Tongue (tissue), 2 donors: ENCODE measurements around the gene NAA60. TPM values are rescaled to one million over a fixed set of nuclear protein-coding genes. Genes with fewer than 3 reads are reported as not detected.
"Not testable (repeated sequence)": the region's sequence is repeated elsewhere in the genome, so short reads cannot be mapped to it uniquely, and the experiment has no call there.

Experiments
- DNase-seq: peaks from one replicate; pipeline ENCODE4 v3.0.0-alpha.2; 2015
- total RNA-seq: library from RNA; depleted of rRNA; stranded (reverse); fragments of >200 nt; gene quantifications from one replicate; pipeline ENCODE4 v1.2.3, GENCODE V29; 2014

NAA60 gene
- total RNA-seq, 1 donor from 2014 or later = 15.7 TPM

DNA sequence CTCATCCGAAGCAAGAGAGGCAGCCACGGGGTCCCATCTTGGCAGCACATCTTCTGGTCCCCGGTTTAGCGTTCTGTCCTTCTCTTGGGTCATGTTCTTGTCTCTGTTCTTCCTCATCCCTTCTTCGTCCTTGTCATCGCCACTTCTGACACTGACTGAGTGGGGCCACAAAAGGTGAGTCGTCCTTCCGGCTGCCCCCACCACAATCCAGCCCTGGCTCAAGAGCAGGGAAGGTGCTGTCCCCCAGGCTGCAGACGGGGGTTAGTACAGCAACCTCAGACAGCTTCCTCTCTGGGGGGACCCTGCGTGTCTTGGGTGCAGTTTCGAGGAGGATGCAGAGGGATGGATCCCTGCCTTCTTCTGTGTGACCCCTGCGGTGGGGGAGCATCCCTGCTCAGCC, 21.8 kb downstream of the NAA60 start:
- DNase-seq = no peak

DNA sequence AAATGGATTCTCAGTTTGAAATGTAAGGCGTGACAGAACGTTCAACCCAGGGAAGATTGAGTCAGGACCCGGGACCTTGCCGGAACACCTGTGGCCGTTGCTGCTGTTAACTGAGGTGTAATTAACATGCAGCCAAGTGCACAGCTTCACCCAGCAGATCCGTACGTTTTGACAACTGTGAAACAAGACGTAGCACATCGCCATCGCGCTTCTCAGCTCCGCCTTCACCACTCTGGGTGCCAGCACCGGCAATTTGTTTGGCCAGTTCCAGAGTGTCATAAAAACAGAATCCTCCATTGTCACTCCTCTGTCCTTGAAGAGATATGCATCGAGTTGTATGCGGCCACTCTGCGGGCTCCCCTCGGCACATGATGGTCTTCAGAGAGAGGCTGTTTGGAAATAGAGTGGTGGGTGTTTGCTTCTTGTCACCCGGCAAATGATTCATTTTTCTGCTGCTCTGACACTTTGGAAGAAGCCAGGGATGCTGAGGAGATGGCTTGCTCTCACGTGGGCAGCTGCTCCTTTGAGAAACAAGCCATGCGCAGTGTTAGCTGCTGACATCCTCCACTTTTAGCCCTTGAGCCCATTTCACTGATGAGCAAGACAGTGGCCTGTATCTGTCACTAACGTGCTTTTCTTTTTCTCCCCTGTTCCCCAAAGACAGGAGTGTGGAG, 22.6 kb downstream of the NAA60 start:
- no peak for DNase-seq

GRCh38 chr16:3467182-3467581, 23.7 kb downstream of the NAA60 start:
- no peak for DNase-seq

GRCh38 chr16:3467921-3468320, 24.4 kb downstream of the NAA60 start:
- no peak for DNase-seq

- DNase-seq = no peak
Measured at GRCh38 chr16:3468501-3468900, 25.0 kb downstream of the NAA60 start.

GRCh38 chr16:3469736-3470135, 26.3 kb downstream of the NAA60 start:
- DNase-seq = no peak

DNA sequence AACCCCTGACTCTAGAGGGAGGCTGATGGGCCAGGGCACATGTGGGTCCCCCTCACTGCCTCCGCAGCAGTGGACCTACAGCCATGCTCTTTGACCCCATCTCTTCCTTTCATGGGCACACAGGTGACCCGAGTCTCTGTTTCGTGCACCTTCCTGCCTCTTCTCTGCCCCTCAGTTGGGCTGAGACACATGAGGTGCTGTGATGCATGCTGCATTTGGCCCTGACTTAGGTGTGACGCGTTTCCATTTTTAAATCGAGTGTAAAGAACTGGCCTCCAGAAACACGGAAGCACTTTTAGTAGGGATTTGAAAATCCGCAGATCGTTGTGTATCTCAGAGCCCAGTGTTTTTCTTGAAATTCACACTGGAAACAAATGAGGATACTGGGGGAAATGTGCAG, 27.2 kb downstream of the NAA60 start:
- no peak for DNase-seq

GRCh38 chr16:3471518-3472176, 28.2 kb downstream of the NAA60 start:
- no peak for DNase-seq

DNA sequence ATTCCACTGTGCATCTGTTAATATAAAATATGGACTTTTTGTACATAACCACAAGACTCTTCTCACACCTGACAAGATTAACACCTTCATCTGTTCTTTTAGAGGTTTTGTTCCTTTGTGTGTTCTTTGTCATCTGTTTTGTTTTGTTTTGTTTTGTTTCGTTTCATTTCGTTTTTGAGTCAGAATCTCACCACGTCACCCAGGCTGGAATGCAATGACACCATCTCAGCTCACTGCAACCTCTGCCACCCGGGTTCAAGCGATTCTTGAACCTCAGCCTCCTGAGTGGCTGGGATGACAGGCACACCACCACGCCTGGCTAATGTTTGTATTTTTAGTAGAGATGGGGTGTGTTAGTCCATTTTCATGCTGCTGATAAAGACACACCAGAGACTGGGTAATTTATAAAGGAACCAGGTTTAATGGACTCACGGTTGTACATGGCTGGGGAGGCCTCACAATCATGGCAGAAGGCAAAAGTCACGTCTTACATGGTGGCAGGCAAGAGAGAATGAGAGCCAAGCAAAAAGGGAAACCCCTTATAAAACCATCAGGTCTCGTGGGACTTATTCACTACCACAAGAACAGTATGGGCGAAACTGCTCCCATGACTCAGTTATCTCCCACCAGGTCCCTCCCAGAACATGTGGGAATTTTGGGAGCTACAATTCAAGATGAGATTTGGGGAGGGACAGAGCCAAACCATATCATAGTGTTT, 29.6 kb downstream of the NAA60 start:
- no peak for DNase-seq

GRCh38 chr16:3473596-3473943, 30.1 kb downstream of the NAA60 start:
- DNase-seq = not testable (repeated sequence)

DNA sequence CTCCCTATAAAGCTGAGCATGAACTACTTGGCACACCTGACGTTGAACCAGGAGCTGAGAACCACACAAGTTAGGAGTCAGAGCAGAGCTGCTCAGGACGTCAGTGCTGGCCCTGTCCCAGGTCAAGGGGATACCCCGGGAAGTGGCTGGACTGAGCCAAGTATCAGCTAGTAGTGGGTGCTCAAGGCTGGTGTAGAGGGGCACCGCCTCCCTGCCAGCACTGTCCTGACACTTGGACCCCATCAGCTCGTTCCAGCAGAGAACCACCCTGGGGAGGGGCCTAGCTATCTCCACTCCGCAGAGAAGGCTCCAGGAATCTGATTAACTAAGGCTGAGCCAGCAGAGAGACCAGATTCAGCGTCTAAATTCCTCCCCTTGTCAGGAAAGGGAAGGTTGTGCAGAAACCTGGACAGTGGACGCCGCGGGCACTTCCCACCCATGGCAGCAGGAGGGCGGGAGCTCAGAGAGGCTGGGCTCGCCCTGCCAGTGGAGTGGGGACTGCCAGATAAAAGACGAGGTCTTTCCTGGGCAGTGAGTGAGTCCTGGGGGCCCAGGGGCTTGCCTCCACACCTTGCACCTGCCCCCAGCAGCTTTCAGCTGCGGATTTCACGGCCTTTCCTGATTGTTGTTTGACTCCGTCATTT, 30.8 kb downstream of the NAA60 start:
- no peak for DNase-seq

GRCh38 chr16:3474870-3475269, 31.4 kb downstream of the NAA60 start:
- DNase-seq = not testable (repeated sequence)

- no peak for DNase-seq
Measured at GRCh38 chr16:3475604-3476375, 32.3 kb downstream of the NAA60 start.

DNA sequence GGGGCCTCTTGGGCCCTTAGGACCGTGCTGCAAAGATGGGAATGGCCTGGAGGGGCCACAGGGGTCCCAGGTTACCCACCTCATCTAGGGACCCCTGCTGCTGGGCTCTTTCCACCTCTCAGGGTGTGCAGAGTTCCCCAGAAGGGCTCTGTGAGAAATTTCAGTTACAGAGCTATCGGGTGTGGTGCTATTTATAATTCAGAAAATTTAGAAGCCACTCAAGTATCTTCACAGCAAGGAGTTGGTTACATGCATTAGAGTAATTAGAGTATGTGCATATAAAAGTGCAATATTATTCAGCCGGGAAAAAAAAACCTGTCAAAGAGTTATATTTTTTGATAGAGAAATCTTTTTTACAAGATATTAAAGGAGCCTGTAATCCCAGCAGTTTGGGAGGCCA, 32.9 kb downstream of the NAA60 start:
- no peak for DNase-seq

DNA sequence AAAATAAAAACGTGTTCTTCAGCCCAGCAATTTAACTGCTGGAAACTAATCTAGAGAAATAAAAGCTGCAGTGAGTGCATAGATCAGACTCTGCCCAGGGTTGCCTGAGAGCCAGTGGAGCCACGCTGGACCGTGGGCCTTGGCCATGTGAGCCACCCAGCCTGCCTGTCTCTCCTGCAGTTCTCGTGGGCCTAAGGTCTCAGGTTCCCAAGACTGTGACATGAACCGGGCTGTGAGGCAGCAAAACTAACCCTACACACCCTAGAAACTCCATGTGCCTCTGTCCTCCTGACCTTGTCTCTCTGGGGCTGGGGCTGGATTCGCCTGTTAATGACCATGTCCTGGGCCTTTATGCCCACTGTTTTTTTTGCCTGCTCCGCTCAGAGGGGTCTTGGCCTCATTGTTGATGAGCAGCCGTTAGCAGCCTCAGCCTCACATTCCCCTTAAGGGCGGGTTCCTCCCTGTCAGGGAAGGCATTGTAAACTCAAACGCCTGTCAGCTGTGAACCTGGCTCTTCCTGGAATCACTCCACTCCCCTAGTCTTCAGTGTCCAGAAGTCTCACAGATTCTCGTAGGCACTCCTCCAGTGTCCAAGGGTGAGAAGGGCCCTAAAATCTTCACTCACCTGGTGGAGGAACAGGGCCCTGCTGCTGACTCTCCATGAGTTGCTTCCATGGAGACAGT, 34.9 kb downstream of the NAA60 start:
- DNase-seq = no peak

GRCh38 chr16:3479654-3480216, 36.3 kb downstream of the NAA60 start:
- DNase-seq = no peak

- DNase-seq = no peak
Measured at GRCh38 chr16:3480901-3481695, 37.6 kb downstream of the NAA60 start.

DNA sequence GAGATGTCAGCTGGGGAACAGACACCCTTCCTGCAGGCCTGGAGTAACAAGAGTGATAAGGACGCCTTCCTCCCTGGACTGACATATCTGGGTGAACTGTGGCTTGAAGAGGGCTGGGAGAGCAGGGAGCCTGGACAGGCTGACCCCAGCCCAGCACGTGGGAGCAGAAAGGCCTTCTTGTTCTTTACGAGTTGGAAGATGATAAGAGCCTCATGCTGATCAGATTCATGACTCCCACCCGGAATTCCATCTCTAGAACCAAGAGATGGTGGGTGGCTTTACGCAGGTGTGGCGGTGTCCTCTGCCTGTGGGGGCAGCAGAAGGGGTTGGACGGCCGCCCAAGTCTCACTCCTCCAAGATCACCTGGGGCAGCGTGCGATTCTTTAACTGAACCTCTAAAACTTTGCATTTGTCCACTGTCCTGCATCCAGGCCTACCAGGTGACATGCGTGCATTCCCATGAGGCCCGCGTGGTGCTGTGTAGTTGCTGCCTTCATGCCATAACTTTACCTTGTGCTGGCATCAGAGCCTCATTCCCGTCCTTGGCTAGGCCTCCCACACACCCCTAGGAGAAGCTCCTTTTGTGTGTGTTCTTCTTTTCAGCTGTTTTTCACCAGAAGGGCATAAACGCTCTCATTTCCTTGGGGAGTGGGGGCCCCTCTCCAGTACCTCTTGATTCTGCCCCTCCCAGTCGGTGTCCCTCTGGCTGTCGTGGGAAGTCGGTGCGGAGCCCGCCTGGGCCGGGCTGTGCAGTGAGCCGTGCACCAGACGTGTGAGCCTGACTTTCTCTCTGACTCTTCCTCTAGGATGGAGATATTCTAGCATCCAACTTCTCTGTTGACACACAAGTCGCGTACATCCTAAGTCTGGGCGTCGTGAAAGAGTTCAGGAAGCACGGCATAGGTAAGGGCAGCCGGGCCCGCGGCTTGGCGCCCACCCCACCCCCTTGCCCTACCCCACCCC, 38.5 kb downstream of the NAA60 start:
- no peak for DNase-seq

DNA sequence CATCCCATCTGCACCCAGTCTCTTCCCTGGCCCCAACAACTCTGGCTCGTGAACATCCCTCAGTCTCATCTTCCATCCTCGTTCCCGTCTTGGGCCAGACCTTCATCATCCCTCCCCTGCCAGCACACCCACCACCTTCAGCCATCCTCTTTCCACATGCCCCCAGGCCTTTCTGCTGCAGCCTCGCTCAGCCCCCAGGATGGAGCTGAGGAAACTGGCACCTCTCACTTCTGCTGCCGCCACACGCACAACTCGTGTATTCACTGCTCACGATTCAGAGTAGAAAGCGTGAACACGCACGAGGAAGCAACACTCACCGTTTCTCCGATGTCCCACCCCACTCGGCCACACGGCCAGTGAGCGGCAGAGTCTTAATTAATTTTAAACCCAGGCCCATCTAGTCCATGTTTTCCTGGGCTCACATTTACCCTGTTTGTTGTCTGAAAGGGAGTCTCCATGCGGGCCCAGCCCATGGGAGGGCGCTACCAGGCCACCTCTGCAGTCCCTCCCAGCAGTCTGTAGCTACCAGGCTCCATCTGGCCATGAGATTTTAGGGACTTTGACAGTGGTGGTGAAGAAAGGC, 39.3 kb downstream of the NAA60 start:
- DNase-seq = no peak
